GM13976 (cell line): ENCODE measurements around the gene TUBA3E.
"Not testable (repeated sequence)": the region's sequence is repeated elsewhere in the genome, so short reads cannot be mapped to it uniquely, and the experiment has no call there.

Source experiments
- DNase-seq: peaks from one replicate; pipeline ENCODE4 v3.0.0; 2012; ENCODE audit warnings: low spot score
- in situ Hi-C: fragments of 300-500 bp; cut with MboI; formaldehyde crosslinking; loops from one replicate; pipeline ENCODE4 v1.12.0; 2022; ENCODE audit warnings: low sequenced_read_pairs, mixed read lengths, inconsistent platforms; ENCODE audit not compliant: unreplicated experiment
- TF ChIP-seq, protein P1 (sequence below): IDR thresholded peaks from 2 replicates; pipeline ENCODE4 v1.5.1; 2012; ENCODE audit warnings: borderline replicate concordance, mild to moderate bottlenecking; ENCODE audit not compliant: insufficient read depth; ENCODE audit errors: extremely low read depth, missing control alignments, control extremely low read depth

Gene TUBA3E

GRCh38 chr2:130150181-130151144 lies 47.8 kb downstream of the TUBA3E start:
- no peak for DNase-seq
- TF ChIP-seq, protein P1, sequence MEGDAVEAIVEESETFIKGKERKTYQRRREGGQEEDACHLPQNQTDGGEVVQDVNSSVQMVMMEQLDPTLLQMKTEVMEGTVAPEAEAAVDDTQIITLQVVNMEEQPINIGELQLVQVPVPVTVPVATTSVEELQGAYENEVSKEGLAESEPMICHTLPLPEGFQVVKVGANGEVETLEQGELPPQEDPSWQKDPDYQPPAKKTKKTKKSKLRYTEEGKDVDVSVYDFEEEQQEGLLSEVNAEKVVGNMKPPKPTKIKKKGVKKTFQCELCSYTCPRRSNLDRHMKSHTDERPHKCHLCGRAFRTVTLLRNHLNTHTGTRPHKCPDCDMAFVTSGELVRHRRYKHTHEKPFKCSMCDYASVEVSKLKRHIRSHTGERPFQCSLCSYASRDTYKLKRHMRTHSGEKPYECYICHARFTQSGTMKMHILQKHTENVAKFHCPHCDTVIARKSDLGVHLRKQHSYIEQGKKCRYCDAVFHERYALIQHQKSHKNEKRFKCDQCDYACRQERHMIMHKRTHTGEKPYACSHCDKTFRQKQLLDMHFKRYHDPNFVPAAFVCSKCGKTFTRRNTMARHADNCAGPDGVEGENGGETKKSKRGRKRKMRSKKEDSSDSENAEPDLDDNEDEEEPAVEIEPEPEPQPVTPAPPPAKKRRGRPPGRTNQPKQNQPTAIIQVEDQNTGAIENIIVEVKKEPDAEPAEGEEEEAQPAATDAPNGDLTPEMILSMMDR = no peak
- in situ Hi-C loops = no loop called here

GRCh38 chr2:130148515-130148914 lies 49.7 kb downstream of the TUBA3E start:
- in situ Hi-C loops, DNase-seq: not testable (repeated sequence)

DNA sequence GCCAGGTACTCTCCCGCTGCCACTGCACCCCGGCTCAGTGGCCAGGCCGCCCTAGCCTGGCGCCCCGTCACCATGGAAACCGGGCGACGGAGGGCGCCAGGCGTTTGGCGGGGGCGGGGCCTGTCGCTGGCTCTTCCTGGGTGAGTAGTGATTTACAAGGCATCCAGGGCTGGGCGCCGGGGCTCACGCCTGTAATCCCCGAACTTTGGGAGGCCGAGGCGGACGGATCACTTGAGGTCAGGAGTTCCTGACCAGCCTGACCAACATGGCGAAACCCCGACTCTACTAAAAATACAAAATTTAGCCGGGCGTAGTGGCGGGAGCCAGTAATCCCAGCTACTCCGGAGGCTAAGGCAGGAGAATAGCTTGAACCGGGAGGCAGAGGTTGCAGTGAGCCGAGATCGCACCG lies 53.2 kb downstream of the TUBA3E start, which contains the start of gene CCDC74B:
Gene CCDC74B (minus strand): TSS at position 107 of the 409 bp plus-strand sequence. CDS start 116 bp downstream, outside the sequence.
- in situ Hi-C loops, DNase-seq: not testable (repeated sequence)

DNA sequence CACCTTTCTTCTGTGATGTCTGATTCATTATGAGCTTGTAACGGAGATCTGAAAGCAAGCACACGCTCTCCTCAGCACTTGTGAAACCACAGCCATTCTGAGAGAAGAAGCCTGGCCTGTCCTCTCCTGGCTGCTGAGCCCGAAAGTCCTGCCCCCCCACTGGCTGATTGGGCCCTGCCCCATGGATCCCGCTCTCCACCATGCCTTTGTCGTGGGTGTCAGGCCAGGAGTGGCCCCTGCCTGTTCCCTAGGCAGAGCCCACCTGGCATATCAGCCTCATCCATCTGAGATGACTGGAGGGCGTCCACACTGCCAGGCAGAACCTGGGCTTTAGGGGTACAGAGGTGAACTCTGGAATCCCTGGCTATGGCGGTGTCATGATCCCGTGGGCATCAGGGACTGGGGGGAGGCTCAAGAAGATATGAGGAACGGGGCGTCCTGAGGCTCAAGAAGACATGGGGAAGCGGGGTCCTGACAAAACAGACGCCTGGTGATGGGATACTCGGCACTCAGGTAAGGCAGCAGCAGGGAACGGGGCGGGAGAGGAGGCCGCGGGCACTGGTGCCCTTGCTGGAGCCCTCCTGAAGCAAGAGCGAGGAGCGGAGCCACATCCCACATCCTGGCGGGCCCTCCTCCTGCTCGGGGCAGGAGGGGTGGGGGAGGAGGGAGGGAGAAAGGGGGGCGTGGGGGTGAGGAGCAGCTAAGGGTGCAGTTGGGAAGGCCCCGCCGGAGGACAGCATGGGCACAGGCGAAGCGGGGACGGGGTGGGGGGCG lies 54.8 kb downstream of the TUBA3E start:
- DNase-seq, in situ Hi-C loops: not testable (repeated sequence)

DNA sequence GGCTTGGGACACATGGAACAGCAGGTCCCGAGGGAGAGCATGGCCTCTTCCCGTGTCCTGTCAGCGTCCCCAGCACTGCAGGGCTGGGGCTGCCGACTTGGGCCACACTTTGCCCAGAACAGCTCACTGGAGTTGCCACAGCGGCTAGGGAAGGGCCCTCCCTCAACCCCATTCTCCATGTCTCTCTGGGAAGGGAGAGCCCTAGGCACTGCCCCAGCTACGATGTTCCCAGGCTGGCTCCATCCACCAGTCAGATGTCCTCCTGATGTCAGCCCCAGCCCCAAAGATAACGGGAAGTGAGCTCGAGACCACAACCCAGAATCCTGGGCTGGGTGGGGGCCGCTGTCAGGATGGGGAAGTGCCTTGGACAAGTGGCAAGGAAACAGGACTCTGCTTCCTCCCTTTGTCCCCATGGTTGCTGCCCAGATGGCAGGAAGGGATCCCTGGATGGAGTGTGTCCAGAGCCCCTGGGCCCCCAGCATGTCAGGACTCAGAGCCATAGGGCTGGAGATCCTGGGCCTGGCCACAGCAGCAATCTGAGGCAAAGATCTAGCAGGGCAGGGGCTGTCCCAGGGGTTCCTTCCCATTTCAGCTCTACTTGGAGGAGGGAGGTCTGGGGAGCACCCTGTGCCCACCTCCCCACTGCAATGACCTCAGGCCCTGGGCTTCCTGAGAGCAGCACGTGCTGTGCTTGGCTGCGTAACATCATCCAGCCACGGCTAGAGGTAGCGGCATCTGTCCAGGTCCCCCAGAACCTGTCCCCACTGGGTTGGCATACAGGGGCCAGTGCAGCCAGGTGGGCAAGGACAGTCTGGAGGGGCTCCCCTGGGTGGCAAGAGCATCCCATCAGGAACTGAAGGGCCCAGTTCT lies 55.6 kb downstream of the TUBA3E start:
- DNase-seq, in situ Hi-C loops: not testable (repeated sequence)
